B cell (primary cell): ENCODE measurements around the gene RPTOR.

ENCODE experiments used
- EZH2 ChIP-seq: IDR thresholded peaks from 2 replicates; pipeline ENCODE4 v1.6.1; 2012; ENCODE audit warnings: borderline replicate concordance, low read depth, mild to moderate bottlenecking, moderate library complexity, low read length; ENCODE audit not compliant: insufficient read depth, poor library complexity, severe bottlenecking
- TF ChIP-seq, protein P1 (sequence below): fragments of 200-600 bp; IDR thresholded peaks from one replicate; pipeline ENCODE4 v1.8.0; 2022; ENCODE audit warnings: antibody characterized with exemption, mild to moderate bottlenecking

DNA sequence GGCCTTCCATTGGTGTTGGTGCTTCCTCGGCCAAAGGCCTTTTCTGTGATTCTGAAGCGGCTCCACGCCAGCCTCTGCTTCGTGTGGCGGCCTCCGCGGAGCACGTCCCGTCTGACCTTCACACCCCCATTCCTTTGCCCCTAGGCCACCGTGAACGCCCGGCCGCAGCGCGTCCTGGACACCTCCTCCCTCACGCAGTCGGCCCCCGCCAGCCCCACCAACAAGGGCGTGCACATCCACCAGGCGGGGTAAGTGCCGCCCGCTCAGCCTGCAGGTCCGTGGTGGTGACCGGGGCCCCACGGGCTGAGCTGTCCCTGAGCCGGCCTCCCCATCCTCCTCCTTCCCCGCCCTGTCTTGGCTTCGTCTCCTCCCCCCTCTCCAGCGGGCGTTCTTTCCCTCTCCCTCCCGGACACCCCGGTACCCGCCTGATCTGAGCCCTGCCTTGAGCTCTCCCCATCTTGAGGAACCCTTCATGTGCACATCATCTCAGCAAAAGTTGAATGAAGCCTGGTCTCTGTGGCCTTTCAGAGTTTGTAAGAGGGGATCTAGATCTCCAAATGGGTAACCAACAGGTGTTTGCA lies 378.0 kb downstream of the RPTOR start:
- TF ChIP-seq, protein P1, sequence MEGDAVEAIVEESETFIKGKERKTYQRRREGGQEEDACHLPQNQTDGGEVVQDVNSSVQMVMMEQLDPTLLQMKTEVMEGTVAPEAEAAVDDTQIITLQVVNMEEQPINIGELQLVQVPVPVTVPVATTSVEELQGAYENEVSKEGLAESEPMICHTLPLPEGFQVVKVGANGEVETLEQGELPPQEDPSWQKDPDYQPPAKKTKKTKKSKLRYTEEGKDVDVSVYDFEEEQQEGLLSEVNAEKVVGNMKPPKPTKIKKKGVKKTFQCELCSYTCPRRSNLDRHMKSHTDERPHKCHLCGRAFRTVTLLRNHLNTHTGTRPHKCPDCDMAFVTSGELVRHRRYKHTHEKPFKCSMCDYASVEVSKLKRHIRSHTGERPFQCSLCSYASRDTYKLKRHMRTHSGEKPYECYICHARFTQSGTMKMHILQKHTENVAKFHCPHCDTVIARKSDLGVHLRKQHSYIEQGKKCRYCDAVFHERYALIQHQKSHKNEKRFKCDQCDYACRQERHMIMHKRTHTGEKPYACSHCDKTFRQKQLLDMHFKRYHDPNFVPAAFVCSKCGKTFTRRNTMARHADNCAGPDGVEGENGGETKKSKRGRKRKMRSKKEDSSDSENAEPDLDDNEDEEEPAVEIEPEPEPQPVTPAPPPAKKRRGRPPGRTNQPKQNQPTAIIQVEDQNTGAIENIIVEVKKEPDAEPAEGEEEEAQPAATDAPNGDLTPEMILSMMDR, result no peak
- no peak for TF ChIP-seq EZH2
